GM19238 (cell line): ENCODE data around the gene RSPH9.

Experiments
- DNase-seq: peaks from one replicate; pipeline ENCODE4 v3.0.0; 2011; ENCODE audit warnings: low spot score; ENCODE audit not compliant: insufficient read length

The RSPH9 gene

GRCh38 chr6:43710576-43710975 is 65.7 kb downstream of the RSPH9 start:
- DNase-seq, result no peak

- DNase-seq, result no peak
Measured at GRCh38 chr6:43712579-43712978, 67.7 kb downstream of the RSPH9 start.

GRCh38 chr6:43713643-43714310 is 68.9 kb downstream of the RSPH9 start:
- no peak for DNase-seq

GRCh38 chr6:43714311-43715055 is 69.6 kb downstream of the RSPH9 start:
- DNase-seq, result no peak

GRCh38 chr6:43715056-43715788 is 70.4 kb downstream of the RSPH9 start:
- DNase-seq, result peak; percentile 57

- no peak for DNase-seq
Measured at GRCh38 chr6:43716099-43716498, 71.3 kb downstream of the RSPH9 start.

- DNase-seq, result no peak
Measured at GRCh38 chr6:43717389-43717788, 72.6 kb downstream of the RSPH9 start.

- DNase-seq, result no peak
Measured at GRCh38 chr6:43717822-43718221, 73.0 kb downstream of the RSPH9 start.

GRCh38 chr6:43718387-43719105 is 73.7 kb downstream of the RSPH9 start:
- DNase-seq, result no peak

- DNase-seq, result no peak
Measured at GRCh38 chr6:43719511-43719910, 74.7 kb downstream of the RSPH9 start.

- DNase-seq, result no peak
Measured at GRCh38 chr6:43720999-43721398, 76.2 kb downstream of the RSPH9 start.
